ENCODE data around the gene HEPHL1.

- TF ChIP-seq EZH2 (IDR thresholded peaks at IDR 0.05; ENCODE audit: borderline replicate concordance, low read length) (no peak), CTCF (IDR thresholded peaks at IDR 0.05; ENCODE audit: low read length) (no peak)
These were observed 96.7 kb downstream of the HEPHL1 start for GRCh38 chr11:94117871-94118270.

All from OCI-LY1 (cell line).